SK-N-SH treated with all-trans-retinoic acid at 6 μM for 48 hours (cell line): ENCODE measurements around the gene PPP1R12B.

ENCODE experiments used
- ATAC-seq: fragments of 200-7000 bp; cut with Tn5 transposase; 3 replicates; pipeline ENCODE4 v1.9.1; 2020; ENCODE audit warnings: mild to moderate bottlenecking, moderate library complexity
- ARNTL ChIP-seq: fragments of 450-650 bp; formaldehyde crosslinking; IDR thresholded peaks from 2 replicates; pipeline ENCODE4 v1.5.0; 2020; ENCODE audit warnings: low read depth, mild to moderate bottlenecking, moderate library complexity, borderline replicate concordance
- BACH2 ChIP-seq: fragments of 250-450 bp; sonication (Bioruptor Pico); IDR thresholded peaks from 2 replicates; pipeline ENCODE4 v1.9.0; 2021; ENCODE audit warnings: mild to moderate bottlenecking, borderline replicate concordance
- CSDC2 ChIP-seq: fragments of 250-450 bp; sonication (Bioruptor Pico); IDR thresholded peaks from 2 replicates; pipeline ENCODE4 v1.5.0; 2020; ENCODE audit warnings: mild to moderate bottlenecking, moderate library complexity
- ESRRG ChIP-seq: fragments of 250-450 bp; sonication (Bioruptor Pico); IDR thresholded peaks from 2 replicates; pipeline ENCODE4 v1.6.1; 2021; ENCODE audit warnings: mild to moderate bottlenecking
- GLIS3 ChIP-seq: fragments of 250-450 bp; sonication (Bioruptor Pico); IDR thresholded peaks from 2 replicates; pipeline ENCODE4 v1.5.0; 2020; ENCODE audit warnings: mild to moderate bottlenecking, moderate library complexity
- ISL1 ChIP-seq: fragments of 250-450 bp; sonication (Bioruptor Pico); IDR thresholded peaks from 2 replicates; pipeline ENCODE4 v2.1.2; 2022; ENCODE audit warnings: mild to moderate bottlenecking, moderate library complexity
- OSR1 ChIP-seq: fragments of 250-450 bp; sonication (Bioruptor Pico); IDR thresholded peaks from 2 replicates; pipeline ENCODE4 v1.8.0; 2022; ENCODE audit warnings: moderate library complexity, mild to moderate bottlenecking, inconsistent platforms
- PPARA ChIP-seq: fragments of 250-450 bp; sonication (Bioruptor Pico); IDR thresholded peaks from 2 replicates; pipeline ENCODE4 v1.5.0; 2020; ENCODE audit warnings: mild to moderate bottlenecking, borderline replicate concordance
- RARB ChIP-seq: fragments of 250-450 bp; sonication (Bioruptor Pico); IDR thresholded peaks from 2 replicates; pipeline ENCODE4 v1.8.0; 2021; ENCODE audit warnings: mild to moderate bottlenecking, moderate library complexity
- SNAI2 ChIP-seq: fragments of 250-450 bp; sonication (Bioruptor Pico); IDR thresholded peaks from 2 replicates; pipeline ENCODE4 v1.5.0; 2020; ENCODE audit warnings: mild to moderate bottlenecking, moderate library complexity
- TOX ChIP-seq: fragments of 250-450 bp; sonication (Bioruptor Pico); IDR thresholded peaks from 2 replicates; pipeline ENCODE4 v1.8.0; 2021; ENCODE audit warnings: mild to moderate bottlenecking, moderate library complexity, borderline replicate concordance
- ZC3H10 ChIP-seq: fragments of 250-450 bp; sonication (Bioruptor Pico); IDR thresholded peaks from 2 replicates; pipeline ENCODE4 v1.5.1; 2021; ENCODE audit warnings: mild to moderate bottlenecking, moderate library complexity
- ZFP3 ChIP-seq: fragments of 250-450 bp; sonication (Bioruptor Pico); IDR thresholded peaks from 2 replicates; pipeline ENCODE4 v1.5.0; 2020; ENCODE audit warnings: mild to moderate bottlenecking, moderate library complexity
- ZFP30 ChIP-seq: fragments of 450-650 bp; formaldehyde crosslinking; IDR thresholded peaks from 2 replicates; pipeline ENCODE4 v1.5.0; 2022; ENCODE audit warnings: mild to moderate bottlenecking, moderate library complexity
- ZNF565 ChIP-seq: fragments of 450-650 bp; formaldehyde crosslinking; conservative IDR thresholded peaks from 2 replicates; pipeline ENCODE4 v1.5.0; 2020; ENCODE audit warnings: low read depth, mild to moderate bottlenecking, moderate library complexity
- ZNF70 ChIP-seq: fragments of 450-650 bp; formaldehyde crosslinking; IDR thresholded peaks from 2 replicates; pipeline ENCODE4 v1.5.0; 2020; ENCODE audit warnings: mild to moderate bottlenecking, moderate library complexity
- TF ChIP-seq, protein P1 (sequence below): fragments of 250-450 bp; sonication (Bioruptor Pico); IDR thresholded peaks from 2 replicates; pipeline ENCODE4 v1.8.0; 2021; ENCODE audit warnings: low read depth, mild to moderate bottlenecking, moderate library complexity, borderline replicate concordance
- TF ChIP-seq, protein P2 (sequence below): fragments of 250-450 bp; sonication (Bioruptor Pico); IDR thresholded peaks from 2 replicates; pipeline ENCODE4 v1.5.1; 2020; ENCODE audit warnings: low read depth, mild to moderate bottlenecking, moderate library complexity
- TF ChIP-seq, protein P3 (sequence below): fragments of 250-450 bp; sonication (Bioruptor Pico); IDR thresholded peaks from 2 replicates; pipeline ENCODE4 v1.5.0; 2020; ENCODE audit warnings: mild to moderate bottlenecking, moderate library complexity
- TF ChIP-seq, protein P4 (sequence below): fragments of 250-450 bp; sonication (Bioruptor Pico); IDR thresholded peaks from 2 replicates; pipeline ENCODE4 v1.5.1; 2021; ENCODE audit warnings: mild to moderate bottlenecking, moderate library complexity
- TF ChIP-seq, protein P5 (sequence below): fragments of 250-450 bp; sonication (Bioruptor Pico); IDR thresholded peaks from 2 replicates; pipeline ENCODE4 v1.8.0; 2020; ENCODE audit warnings: mild to moderate bottlenecking, moderate library complexity, borderline replicate concordance

Gene PPP1R12B

DNA sequence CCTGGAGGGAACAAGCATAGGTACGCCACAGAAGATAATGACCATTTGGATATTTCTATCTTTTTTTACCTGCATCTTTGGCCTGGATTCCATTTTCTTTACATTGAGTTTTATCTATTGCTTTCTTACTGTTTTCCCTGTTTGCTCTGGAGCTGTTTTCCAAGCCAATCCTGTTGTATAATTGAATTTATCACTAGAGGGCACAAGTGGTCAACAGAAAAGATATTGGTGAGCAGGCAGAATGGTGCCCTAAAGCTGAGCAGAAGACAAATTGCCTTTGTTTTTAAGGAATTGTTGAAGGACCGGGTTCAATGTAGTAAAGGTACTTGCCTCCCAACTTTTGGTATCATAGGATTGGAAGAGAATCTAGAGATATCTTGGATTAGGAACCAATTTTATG, 152.8 kb downstream of the PPP1R12B start:
- TF ChIP-seq TOX (CRISPR knock-in tag), result no peak
- no peak for TF ChIP-seq PPARA
- no peak for TF ChIP-seq OSR1 (CRISPR knock-in tag)
- TF ChIP-seq, protein P1, sequence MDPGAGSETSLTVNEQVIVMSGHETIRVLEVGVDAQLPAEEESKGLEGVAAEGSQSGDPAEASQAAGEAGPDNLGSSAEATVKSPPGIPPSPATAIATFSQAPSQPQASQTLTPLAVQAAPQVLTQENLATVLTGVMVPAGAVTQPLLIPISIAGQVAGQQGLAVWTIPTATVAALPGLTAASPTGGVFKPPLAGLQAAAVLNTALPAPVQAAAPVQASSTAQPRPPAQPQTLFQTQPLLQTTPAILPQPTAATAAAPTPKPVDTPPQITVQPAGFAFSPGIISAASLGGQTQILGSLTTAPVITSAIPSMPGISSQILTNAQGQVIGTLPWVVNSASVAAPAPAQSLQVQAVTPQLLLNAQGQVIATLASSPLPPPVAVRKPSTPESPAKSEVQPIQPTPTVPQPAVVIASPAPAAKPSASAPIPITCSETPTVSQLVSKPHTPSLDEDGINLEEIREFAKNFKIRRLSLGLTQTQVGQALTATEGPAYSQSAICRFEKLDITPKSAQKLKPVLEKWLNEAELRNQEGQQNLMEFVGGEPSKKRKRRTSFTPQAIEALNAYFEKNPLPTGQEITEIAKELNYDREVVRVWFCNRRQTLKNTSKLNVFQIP (CRISPR knock-in tag), result no peak
- no peak for TF ChIP-seq ESRRG
- TF ChIP-seq CSDC2, result no peak
- TF ChIP-seq, protein P2, sequence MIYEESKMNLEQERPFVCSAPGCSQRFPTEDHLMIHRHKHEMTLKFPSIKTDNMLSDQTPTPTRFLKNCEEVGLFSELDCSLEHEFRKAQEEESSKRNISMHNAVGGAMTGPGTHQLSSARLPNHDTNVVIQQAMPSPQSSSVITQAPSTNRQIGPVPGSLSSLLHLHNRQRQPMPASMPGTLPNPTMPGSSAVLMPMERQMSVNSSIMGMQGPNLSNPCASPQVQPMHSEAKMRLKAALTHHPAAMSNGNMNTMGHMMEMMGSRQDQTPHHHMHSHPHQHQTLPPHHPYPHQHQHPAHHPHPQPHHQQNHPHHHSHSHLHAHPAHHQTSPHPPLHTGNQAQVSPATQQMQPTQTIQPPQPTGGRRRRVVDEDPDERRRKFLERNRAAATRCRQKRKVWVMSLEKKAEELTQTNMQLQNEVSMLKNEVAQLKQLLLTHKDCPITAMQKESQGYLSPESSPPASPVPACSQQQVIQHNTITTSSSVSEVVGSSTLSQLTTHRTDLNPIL (CRISPR knock-in tag), result no peak
- no peak for TF ChIP-seq ARNTL (CRISPR knock-in tag)
- TF ChIP-seq GLIS3, result no peak
- TF ChIP-seq, protein P3, sequence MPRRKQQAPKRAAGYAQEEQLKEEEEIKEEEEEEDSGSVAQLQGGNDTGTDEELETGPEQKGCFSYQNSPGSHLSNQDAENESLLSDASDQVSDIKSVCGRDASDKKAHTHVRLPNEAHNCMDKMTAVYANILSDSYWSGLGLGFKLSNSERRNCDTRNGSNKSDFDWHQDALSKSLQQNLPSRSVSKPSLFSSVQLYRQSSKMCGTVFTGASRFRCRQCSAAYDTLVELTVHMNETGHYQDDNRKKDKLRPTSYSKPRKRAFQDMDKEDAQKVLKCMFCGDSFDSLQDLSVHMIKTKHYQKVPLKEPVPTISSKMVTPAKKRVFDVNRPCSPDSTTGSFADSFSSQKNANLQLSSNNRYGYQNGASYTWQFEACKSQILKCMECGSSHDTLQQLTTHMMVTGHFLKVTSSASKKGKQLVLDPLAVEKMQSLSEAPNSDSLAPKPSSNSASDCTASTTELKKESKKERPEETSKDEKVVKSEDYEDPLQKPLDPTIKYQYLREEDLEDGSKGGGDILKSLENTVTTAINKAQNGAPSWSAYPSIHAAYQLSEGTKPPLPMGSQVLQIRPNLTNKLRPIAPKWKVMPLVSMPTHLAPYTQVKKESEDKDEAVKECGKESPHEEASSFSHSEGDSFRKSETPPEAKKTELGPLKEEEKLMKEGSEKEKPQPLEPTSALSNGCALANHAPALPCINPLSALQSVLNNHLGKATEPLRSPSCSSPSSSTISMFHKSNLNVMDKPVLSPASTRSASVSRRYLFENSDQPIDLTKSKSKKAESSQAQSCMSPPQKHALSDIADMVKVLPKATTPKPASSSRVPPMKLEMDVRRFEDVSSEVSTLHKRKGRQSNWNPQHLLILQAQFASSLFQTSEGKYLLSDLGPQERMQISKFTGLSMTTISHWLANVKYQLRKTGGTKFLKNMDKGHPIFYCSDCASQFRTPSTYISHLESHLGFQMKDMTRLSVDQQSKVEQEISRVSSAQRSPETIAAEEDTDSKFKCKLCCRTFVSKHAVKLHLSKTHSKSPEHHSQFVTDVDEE, result no peak
- TF ChIP-seq RARB (CRISPR knock-in tag), result no peak
- TF ChIP-seq, protein P4, sequence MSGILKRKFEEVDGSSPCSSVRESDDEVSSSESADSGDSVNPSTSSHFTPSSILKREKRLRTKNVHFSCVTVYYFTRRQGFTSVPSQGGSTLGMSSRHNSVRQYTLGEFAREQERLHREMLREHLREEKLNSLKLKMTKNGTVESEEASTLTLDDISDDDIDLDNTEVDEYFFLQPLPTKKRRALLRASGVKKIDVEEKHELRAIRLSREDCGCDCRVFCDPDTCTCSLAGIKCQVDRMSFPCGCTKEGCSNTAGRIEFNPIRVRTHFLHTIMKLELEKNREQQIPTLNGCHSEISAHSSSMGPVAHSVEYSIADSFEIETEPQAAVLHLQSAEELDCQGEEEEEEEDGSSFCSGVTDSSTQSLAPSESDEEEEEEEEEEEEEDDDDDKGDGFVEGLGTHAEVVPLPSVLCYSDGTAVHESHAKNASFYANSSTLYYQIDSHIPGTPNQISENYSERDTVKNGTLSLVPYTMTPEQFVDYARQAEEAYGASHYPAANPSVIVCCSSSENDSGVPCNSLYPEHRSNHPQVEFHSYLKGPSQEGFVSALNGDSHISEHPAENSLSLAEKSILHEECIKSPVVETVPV (CRISPR knock-in tag), result no peak
- TF ChIP-seq ZNF70, result no peak
- no peak for TF ChIP-seq SNAI2 (CRISPR knock-in tag)
- TF ChIP-seq, protein P5, sequence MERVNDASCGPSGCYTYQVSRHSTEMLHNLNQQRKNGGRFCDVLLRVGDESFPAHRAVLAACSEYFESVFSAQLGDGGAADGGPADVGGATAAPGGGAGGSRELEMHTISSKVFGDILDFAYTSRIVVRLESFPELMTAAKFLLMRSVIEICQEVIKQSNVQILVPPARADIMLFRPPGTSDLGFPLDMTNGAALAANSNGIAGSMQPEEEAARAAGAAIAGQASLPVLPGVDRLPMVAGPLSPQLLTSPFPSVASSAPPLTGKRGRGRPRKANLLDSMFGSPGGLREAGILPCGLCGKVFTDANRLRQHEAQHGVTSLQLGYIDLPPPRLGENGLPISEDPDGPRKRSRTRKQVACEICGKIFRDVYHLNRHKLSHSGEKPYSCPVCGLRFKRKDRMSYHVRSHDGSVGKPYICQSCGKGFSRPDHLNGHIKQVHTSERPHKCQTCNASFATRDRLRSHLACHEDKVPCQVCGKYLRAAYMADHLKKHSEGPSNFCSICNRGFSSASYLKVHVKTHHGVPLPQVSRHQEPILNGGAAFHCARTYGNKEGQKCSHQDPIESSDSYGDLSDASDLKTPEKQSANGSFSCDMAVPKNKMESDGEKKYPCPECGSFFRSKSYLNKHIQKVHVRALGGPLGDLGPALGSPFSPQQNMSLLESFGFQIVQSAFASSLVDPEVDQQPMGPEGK (CRISPR knock-in tag), result no peak
- no peak for TF ChIP-seq ZFP30 (CRISPR knock-in tag)
- no peak for TF ChIP-seq ZC3H10 (CRISPR knock-in tag)
- TF ChIP-seq ZFP3 (CRISPR knock-in tag), result no peak
- TF ChIP-seq BACH2 (CRISPR knock-in tag), result no peak
- no peak for TF ChIP-seq ZNF565
- TF ChIP-seq, all 23 proteins: peak for 0
- ATAC-seq, result peak; percentile 71

DNA sequence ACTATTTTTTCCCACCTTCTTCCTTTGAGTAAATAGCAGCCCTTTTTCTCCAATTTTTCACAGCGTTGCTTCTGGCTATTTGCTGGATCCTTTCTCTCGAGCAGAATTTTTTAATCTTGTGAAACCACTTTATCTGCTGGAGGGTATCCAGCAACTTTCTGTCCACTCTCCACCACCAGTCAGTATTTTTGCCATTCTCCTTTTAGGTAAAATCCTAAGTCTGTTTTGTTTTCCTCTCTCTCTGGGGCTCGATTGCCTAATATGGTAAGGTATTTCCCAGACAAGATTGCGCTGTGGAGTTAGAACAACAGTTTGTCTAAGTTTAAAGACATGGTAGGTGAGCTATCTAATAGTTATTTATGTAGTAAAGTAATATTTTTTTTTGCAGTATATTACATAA, 156.9 kb downstream of the PPP1R12B start:
- peak; percentile 89 for ATAC-seq
- TF ChIP-seq, protein P1 (CRISPR knock-in tag), result no peak
- TF ChIP-seq ISL1 (CRISPR knock-in tag) (no peak), TOX (CRISPR knock-in tag) (no peak)
- TF ChIP-seq, protein P3, result no peak
